SK-N-MC (cell line): Measurements from ENCODE around the gene S100G.

Experiments used
- EZH2 ChIP-seq: fragments of 200-600 bp; sonication (generic); IDR thresholded peaks from one replicate; pipeline ENCODE4 v1.6.1; 2017; ENCODE audit warnings: antibody characterized with exemption
- POLR2AphosphoS5 ChIP-seq: IDR thresholded peaks from 2 replicates; pipeline ENCODE4 v1.6.1; 2012; ENCODE audit warnings: mild to moderate bottlenecking, low read depth, low read length, borderline replicate concordance

DNA sequence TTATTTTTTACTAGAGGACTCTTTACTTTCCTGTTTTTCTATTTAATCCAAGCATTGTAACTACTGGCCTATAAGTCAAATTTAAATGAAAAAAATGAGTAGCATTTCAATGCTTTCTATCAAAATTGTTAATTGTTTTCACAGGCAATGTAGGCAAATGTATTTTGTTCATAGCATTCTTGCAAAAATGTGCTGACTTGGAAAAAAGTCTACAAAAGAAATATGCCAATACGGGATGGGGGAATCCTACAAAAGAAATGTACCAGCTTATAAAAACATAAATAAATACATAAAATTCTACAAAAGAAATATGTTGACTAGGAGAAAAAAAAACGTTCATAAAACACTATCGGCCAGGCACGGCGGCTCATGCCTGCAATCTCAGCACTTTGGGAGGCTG, 14.9 kb upstream of the S100G start:
- no peak for TF ChIP-seq EZH2
- TF ChIP-seq POLR2AphosphoS5: no peak
